NCI-H1092 treated with DMSO at 0.1 percent for 48 hours (cell line): Measurements from ENCODE around the gene PPP1R12C.
"Not testable (repeated sequence)": the region's sequence is repeated elsewhere in the genome, so short reads cannot be mapped to it uniquely, and the experiment has no call there.

ENCODE experiments used
- DNase-seq: peaks from one replicate; lab custom pipeline; 2025; lab: John Stamatoyannopoulos, UW

PPP1R12C gene

DNA sequence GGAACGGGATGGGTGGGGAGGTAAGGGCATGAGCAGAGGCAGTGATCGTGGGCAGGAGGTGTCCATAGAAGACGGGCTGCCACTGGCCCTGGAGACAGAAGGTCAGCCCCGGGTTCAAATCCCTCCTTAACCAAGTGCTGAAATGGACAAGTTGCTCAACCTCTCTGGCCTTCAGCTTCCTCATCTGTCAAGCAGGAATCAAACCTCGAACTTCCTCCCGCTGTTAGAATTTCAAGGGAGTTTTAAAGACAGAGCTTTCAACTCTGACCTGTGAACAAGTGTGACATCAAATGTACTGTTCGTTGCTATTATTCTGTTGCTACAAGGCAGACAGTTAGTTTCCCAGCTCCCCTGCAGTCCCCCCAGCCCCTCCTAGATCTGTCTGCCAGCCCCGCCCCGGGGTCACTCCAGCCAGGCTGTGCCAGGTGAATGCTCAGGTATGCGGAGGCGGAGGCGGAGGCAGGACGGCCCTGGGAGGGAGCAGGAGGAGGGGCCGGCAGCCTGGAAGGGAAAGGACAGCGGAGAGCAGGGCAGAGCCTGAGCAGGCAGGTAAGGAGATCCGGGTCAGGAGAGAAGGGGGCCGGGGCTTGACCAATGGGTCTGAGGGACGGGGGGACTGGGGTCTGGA lies 42.0 kb downstream of the PPP1R12C start, which contains the start of gene EPS8L1:
Gene EPS8L1 (plus strand): TSS at position 499 of the 628 bp plus-strand sequence. CDS start 576 bp downstream, outside the sequence.
- DNase-seq, result no peak

DNA sequence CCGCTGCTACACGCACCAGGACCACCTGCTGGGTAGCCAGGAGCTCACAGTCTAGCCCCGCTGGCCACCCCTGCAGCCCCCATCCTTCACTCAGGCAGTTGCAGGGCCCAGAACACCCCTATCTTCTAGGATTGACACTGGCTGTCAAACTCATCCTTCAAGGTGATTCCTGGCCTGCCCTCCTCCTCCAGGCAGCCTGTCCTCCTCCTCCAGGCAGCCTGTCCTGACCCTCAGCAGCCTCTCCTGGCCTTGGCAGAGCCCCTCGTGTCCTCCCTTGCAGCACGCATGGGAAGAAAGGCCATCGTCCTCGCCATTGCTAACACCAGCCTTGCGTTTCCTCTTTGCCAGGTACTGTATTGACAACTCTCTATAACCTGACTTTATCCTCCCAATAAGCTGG lies 45.5 kb downstream of the PPP1R12C start:
- DNase-seq, result no peak

DNA sequence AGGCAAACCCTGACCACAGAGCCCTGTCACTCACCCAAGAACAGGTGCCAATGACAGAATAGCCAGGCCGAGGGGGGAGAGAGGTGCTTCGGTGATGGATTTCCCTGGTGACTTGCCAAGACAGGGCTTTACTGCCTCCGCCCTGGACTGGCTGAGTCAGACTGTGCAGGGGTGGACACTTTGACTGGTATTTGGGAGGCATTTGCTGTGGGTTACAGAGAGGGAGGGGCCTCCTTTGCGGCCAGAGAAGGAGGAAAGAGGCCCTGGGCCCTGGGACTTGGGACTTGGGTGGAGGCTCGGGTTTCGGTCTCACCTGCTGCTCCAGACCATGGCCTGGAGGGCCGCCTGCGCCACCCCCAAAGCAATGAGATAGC lies 46.3 kb downstream of the PPP1R12C start:
- DNase-seq, result no peak

DNA sequence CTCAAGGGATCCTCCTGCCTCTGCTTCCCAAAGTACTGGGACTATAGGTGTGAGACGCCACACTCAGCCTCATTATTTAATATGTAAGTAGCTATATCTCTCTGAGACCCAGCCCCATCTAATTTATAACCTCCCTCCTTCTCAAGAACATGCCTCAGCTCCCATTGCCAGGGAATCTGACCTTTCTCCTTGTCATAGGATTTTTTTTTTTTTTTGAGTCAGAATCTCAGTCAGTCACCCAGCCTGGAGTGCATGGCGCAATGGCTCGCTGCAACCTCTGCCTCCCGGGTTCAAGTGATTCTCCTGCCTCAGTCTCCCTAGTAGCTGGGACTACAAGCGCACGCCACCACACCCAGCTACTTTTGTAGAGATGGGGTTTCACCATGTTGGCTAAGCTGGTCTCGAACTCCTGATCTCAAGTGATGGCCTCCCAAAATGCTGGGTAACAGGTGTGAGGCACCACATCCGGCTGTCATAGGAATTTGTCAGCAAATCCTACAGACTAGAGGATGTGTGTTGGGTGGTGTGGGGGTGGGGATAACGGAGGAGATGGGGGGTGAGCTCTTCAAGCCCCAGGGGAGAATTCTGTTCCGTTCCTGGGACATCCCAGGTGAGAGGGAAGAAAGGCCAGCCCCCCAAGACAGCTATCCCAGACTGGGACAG lies 46.8 kb downstream of the PPP1R12C start:
- DNase-seq, result no peak

DNA sequence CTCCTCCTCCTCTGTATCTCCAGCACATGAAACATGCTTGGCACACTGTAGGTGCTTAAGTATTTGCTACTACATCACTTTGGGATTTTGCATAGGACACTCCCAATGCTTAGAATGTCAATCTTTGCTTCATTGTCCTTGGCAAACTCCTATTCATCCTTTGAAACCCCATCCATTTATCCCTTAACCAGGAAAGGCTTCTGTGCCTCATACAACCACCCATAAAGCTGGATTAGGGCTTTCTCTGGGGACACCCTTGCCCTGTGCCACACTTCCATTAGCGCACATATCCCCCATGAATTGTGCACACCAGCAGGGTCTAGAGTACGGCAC lies 47.6 kb downstream of the PPP1R12C start:
- no peak for DNase-seq

DNA sequence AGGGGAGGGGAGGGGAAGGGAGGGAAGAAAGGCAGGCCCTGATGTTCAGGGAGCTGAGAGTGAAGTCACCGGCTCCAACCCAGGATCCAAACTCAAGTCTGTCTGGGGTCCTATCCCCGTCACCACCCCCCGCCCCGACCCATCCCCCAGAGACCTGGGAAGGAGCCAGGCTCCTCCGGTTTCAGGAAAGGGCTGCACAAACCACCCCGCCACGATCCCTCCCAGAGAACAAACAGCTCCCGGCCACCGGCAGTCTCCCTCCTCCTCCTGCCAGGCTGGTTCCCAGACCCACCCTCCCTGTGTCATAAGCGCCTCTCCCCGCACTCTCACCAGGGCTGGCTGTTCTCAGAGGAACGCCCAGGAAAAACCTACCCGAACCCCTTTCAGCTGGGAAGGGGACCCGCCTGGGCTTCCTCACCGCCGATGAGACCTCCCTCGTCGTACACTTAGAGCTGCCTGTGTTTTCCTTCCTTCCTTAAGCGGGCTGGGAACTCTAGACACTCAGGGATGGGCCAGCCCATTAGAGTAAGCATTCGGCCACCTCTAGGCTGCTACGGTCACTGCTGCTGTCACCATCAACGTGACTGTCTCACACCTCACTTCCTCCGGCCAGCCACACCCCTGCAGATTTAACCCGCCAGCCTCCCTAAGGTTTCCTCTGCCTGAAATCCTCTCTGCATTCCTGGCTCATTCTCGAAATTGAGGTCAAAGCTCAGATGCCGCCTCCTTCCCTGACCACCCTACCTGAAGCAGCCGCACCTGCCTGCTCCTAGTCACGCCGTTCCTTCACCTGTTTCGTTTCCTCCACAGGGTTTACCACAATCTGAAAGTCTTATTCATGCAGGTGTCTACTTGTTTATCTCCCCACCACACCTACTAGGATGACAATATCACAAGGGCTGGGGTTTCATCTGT lies 48.2 kb downstream of the PPP1R12C start:
- DNase-seq, result no peak

DNA sequence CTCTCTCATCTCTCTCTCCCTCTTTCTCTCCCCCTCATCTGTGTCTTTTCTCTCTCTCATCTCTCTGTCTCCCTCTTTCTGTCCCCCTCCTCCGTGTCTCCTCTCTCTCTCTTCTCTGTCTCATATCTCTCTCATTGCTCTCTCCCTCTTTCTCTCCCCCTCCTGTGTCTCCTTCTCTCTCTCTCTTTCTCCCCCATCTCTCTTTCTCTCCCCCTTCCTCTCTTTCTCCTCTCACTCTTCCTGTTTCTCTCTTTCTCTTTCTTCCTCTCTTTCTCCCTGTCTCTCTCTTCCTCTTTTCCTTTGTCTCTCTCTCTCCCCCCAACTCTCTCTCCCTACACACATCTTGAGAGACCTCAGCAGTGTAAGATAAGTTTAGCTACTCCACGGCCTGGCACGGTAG lies 49.6 kb downstream of the PPP1R12C start:
- DNase-seq, result no peak

DNA sequence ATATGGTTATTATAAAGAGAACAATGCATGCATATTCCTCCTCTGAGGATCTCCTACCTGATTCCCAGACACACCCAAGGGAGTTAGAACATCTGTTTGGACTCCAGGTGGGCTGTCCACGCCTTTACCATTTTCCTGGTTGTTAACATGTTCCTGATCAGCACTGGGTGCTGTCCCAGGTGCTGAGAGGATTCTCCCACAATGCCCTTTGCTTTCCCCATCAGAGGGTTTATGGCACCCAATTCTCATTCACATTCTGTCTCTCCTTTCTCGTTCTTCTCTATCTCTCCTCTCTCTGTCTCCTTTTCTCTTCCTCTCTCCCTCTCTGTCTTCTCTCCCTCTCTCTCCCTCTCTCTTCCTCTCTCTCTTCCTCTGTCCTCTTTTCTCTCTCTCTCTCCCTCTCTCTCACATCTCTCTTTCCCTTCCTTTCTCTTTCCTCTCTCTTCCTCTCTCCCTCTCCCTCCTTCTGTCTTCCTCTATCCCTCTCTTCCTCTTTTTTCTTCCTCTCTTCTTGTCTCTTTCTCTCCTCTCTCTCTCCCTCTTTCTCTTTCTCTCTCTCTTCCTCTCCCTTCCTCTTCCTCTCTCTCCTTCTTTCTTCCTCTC lies 51.2 kb downstream of the PPP1R12C start:
- no peak for DNase-seq

DNA sequence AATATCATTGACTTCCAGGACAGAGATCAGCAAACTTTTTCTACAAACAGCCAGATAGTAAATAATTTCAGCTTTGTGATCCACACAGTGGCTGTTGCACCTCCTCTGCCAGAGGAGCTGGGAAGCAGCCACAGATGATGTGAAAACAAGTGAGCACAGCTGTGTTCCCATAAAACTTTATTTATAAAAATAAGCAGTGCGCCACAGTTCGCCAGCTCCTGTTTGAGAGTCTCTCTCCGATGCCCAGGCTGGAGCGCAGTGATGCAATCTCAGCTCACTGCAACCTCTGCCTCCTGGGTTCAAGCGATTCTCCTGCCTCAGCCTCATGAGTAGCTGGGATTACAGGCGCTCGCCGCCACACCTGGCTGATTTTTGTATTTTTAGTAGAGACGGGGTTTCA lies 51.9 kb downstream of the PPP1R12C start:
- not testable (repeated sequence) for DNase-seq

DNA sequence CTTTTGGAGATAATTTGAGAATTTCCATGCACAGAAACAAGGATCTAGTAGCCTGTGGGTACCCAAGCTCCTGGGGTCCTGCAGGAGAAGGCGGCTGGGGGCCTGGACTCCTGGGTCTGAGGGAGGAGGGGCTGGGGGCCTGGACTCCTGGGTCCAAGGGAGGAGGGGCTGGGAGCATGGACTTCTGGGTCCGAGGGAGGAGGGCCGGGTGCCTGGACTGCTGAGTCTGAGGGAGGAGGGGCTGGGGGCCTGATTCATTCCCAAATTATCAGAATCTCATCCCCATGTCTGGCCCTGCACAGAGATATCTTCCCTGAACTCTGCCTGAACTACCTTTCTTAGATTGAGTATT lies 54.0 kb downstream of the PPP1R12C start:
- no peak for DNase-seq

DNA sequence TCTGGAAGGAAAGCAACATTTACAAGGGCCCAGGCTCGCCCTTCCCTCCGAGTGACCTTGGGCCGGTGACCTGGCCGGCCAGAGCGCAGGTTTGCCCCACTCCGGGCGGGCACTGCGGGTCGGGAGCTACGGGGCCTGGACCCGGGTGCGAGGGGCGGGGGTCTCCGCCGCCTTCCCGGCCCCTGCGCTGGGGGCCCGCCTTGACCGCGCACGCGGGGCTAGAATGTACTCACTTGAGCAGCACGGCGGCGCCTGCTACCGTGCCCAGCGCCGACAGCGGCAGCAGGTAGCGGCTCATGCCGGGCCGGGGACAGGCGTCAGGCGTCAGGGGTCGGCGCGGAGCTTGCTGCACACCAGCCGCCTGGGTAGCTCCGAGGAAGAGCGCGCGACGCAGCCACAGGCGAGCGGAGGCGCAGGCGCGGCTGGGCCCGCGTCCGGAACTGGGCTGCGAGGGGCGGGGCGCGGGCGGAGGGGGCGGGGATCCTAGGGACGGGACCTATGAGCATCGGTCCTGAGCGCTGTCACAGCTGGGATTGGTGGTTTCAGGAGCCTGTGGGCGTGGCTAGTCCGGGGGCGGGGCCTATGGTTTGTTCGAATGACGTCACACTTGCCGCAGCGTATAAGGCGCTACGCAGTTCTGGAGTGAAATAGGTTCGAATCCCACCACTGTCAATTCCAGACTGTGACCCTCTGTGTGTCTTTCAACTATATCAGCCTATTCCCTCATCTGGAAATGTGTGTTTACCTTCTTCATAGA lies 54.5 kb downstream of the PPP1R12C start, which contains the start of gene RDH13:
Gene RDH13 (minus strand): TSS at position 414 of the 757 bp plus-strand sequence. CDS start 116 bp downstream, at position 298.
- peak; percentile 88 for DNase-seq

DNA sequence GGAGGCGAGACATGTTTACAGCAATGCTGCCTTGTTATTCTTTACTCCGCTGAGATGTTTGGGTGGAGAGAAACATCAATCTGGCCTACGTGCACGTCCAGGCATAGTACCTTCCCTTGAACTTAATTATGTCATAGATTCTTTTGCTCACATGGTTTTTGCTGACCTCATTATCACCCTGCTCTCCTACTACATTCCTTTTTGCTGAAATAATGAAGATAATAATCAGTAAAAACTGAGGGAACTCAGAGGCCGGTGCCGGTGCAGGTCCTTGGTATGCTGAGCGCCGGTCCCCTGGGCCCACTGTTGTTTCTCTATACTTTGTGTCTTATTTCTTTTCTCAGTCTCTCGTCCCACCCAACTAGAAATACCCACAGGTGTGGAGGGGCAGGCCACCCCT lies 57.1 kb downstream of the PPP1R12C start:
- DNase-seq, result not testable (repeated sequence)

DNA sequence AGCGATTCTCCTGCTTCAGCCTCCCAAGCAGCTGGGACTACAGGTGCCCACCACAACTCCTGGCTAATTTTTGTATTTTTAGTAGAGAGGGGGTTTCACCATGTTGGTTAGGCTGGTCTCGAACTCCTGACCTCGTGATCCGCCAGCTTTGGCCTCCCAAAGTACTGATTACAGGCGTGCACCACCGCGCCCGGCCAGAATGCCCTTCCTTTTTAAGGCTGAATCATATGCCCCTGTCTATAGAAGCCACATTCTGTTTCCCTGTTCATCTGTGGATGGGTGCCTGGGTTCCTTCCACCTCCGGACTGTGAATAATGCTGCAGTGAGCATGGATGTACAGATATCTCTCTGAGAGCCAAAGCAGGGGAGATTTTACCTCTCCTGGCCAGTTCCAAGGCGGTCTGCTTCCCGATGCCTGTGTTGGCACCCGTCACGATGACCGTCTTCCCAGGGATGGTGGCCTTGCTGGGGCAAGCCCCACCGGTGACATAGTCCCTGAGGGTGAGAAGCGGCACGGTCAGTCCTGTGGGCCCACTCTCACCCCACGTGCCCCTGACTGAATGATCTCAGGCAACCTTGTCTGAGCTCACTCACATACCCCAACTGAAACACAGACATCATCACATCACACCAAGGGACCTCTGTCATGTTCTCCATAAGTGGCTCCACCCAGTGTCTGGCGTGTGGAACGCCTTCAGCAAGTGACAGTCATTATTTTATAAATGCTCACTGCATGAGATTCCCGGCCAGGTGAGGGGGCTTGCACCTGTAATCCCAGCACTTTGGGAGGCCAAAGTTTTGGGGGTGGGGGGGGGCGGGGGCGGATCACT lies 58.4 kb downstream of the PPP1R12C start:
- DNase-seq, result no peak

DNA sequence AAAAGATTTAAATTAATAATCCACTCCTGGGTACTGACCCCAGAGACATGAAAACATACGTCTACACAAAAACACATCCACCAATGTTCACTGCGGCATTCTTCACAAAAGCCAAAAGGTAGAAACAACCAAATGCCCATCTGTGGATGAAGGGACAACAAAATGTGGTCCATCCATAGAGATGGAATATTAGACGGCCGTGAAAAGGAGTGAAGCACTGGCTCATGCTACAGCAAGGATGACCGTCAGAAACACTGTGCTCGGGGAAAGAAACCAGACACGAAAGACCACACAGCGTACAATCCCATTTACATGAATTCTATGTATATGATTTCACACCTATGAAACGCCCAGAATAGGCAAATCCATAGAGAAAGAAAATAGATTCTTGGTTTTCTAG lies 60.6 kb downstream of the PPP1R12C start:
- no peak for DNase-seq

DNA sequence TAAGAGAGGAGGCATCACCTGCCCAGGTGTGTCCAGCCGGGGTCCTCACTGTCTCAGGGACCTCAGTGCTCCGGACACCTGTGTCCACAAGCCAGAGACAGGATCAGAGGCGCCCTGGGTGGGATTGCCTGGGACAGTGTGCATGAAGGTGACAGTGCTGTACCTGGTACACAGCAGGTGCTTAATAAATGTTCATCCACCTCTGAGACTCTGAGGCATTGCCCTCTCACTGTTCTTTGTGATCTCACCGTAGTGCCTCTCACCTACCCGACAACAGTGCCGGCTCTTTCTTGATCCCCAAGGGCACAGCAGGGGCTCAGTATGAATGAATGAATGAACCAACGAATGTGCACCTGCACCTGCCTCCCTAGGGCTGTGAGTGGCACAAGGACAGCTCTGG lies 63.7 kb downstream of the PPP1R12C start:
- DNase-seq, result no peak

DNA sequence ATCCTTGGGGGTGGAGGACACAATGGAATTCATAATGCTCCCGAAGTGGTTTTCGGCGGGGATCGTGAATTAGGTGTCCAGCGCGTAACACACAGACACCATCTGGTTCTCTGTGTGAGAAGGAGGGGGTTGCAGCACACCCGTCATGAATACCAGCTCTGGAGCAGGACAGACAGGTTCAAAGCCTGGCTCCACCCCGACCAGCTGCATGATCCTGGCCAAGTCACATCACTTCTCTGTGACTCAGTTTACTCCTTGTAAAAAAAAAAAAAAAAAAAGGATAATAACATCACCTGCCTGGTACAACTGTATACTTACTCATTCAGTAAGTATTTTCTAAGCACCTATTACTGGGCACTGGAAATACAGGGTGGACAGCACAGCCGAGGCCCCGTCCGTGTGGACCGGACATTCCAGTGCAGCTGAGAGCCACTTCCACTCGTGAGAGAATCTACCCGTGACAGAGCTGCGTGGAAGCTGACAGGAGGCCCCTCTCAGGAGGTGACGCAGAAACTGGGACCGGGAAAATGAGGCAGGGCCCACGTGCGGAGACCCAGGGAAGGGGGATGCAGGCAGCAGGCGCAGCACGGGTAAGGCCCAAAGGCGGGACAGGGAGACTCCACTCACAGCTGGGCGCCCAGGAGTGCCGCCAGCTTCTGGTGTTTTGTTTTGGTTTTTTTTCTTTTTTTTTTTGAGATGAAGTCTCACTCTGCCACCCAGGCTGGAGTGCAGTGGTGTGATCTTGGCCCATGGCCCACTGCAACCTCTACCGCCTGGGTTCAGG lies 66.5 kb downstream of the PPP1R12C start:
- DNase-seq, result no peak

DNA sequence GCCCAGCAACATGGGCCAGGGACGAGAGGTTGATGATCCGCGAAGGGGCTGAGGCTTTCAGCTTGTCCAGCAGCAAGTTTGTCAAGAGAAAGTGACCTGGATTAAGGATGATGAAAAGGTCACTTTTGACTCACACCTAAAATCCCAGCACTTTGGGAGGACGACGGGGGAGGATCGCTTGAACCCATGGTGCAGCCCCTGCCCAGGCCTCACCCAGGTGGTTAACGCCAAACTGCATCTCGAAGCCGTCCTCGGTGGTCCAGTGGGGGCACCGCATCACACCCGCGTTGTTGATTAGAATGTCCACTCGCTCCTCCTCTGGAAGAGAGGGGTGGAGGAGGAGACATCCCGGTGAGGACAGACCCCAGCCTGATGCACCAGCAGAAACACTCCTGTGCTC lies 69.0 kb downstream of the PPP1R12C start:
- no peak for DNase-seq

DNA sequence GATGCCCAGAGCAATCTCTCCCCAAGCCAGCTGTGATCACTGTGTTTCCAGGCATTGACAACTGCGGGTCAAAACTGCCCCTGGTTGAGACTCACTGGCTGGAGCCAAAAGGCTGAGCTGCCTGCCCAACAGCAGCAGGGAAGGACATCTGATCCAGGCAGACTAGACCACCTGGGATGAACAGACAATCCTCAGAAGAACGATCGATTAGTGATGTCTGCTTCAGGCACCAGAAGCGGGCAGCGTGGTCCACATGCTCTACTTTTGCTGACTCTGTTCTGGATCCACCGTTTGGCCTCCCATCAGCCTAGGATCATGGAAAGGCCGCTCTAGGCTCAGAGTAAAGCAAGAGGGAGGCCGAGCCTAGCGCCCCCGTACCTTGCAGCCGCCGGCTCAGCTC lies 69.5 kb downstream of the PPP1R12C start:
- no peak for DNase-seq

DNA sequence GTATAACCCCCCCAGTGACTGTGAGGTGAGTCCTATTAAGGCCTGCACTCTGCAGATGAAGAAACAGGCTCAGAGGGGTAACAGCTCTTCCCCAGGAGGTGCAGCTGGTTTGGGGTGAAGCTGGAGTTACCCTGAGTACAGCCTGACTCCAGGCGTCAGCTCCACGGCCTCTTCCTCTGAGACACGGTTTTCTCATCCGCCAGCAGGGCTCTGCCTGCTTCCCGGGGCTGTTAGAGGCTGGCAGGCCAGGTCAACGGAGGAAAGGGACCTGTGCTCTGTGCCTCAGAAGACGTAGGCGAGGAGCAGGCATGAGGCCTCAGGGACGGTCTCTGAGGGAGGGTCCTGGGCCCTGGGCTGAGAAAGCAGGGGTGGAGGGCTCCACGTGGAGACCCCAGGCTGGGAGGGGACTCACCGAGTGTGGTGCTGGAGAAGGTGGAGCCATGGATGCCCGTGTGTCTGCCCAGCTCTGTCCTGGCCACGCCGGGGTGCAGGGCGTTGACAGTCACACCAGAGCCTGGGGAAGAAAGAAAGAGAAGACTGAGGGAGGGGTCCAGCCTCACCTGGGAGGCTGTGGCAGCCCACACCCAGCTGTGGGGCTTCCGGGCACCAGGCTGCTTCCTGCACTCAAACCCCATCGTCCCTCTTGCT lies 70.3 kb downstream of the PPP1R12C start:
- no peak for DNase-seq
